CD4-positive, alpha-beta T cell treated with Interleukin-21 for 1 hour (primary cell): ENCODE results near the gene ADGRV1.

Source experiments
- DNase-seq: peaks from one replicate; pipeline ENCODE4 v3.0.0-alpha.2; 2020

Gene ADGRV1, protein sequence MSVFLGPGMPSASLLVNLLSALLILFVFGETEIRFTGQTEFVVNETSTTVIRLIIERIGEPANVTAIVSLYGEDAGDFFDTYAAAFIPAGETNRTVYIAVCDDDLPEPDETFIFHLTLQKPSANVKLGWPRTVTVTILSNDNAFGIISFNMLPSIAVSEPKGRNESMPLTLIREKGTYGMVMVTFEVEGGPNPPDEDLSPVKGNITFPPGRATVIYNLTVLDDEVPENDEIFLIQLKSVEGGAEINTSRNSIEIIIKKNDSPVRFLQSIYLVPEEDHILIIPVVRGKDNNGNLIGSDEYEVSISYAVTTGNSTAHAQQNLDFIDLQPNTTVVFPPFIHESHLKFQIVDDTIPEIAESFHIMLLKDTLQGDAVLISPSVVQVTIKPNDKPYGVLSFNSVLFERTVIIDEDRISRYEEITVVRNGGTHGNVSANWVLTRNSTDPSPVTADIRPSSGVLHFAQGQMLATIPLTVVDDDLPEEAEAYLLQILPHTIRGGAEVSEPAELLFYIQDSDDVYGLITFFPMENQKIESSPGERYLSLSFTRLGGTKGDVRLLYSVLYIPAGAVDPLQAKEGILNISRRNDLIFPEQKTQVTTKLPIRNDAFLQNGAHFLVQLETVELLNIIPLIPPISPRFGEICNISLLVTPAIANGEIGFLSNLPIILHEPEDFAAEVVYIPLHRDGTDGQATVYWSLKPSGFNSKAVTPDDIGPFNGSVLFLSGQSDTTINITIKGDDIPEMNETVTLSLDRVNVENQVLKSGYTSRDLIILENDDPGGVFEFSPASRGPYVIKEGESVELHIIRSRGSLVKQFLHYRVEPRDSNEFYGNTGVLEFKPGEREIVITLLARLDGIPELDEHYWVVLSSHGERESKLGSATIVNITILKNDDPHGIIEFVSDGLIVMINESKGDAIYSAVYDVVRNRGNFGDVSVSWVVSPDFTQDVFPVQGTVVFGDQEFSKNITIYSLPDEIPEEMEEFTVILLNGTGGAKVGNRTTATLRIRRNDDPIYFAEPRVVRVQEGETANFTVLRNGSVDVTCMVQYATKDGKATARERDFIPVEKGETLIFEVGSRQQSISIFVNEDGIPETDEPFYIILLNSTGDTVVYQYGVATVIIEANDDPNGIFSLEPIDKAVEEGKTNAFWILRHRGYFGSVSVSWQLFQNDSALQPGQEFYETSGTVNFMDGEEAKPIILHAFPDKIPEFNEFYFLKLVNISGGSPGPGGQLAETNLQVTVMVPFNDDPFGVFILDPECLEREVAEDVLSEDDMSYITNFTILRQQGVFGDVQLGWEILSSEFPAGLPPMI (N-terminal part only)

DNA sequence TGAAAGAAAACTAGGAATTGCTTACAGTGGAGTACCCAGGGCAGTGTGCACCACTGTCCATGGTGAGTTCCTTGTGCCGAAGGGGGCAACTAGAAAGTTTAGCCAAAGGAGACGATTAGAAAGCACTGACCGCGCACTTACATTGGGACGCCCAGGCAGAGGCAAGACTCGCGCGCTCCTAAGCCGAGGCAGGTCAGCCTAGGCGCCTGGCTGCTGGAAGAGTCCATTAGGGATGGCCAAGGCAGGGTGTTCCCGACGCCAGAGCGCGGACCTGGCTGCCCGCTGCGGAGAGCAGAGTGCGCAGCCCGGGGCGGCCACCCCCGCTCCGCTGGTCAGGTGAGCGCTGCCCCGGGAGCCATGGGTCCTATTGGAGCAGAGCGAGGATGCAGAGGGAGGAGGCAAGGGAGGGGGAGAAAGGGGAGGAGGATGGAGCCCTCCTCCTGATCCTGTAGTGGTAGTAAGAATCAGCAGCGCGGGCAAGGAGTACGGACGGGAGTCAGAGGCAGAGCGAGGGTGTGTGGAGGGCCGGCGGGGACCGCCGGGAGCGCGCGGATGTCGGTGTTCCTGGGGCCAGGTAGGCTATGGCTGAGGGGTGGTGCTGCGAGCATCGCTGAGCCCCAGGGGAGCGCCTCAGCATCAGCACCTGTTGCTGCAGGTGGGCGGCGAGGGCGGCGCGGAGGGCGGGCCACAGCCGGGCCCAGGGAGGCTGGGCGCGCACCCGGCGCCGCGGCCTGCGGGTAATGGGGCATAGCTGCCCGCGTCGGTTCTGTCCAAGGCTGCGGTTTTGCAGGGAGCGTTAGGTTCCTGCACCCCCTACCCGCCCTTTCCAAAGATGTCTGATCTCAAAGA lies at the start of gene ADGRV1:
ADGRV1 (plus strand) TSS at position 454 of the 849 bp plus-strand sequence; CDS start at position 553, 99 bp downstream.
- DNase-seq: no peak

DNA sequence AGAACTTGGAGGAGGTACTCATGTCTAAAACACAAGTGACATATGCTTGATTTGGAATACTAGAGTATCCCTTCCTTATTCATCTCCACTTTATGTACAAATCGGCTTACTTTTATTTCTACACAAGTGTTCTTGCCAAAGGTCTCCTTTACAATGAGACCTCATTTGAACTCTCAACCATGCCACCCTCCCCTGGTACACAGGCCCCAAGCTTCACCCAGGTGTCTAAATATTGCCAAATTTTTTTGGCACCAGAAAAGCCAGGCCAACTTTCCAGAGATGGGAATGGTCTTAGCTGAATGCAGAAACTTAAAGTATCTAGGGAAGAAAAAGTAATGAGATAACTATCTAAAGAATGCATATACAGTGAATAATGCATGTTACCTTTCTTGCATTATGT lies 48.2 kb upstream of the ADGRV1 start:
- DNase-seq: no peak

DNA sequence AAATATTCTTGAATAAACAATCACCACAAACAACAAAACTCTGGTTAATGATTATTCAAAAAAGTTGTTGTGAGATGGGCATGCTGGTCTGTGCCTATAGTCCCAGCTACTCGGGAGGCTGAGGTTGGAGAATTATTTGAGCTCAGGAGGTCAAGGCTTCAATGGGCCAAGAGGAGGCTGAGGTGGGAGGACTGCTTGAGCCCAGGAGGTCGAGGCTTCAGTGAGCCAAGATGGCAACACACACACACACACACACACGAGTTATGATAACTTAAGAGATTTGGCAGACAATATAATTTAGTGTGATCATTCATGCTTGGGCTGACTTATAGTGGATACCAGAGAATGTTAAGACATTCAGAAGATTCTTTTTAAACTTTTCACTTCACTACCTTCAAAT lies 44.1 kb upstream of the ADGRV1 start:
- DNase-seq: no peak

DNA sequence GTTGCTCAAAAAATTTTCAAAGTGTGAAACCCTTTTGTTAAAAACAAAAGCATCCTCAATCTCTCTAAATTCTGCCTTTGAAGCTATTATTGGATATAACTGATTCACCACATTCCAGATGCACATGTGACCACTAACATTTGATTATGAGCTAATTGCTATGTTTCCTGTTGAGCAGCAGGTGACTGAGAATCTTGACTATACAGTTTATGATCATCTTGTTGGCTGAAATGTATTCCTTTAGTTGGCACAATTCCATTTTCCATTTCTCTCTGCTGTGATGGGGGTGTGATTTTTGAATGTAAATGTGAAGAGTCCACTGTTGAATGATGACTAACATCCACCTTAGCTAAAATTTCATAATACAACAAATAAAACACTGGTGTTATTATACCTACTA lies 39.9 kb upstream of the ADGRV1 start:
- no peak for DNase-seq

DNA sequence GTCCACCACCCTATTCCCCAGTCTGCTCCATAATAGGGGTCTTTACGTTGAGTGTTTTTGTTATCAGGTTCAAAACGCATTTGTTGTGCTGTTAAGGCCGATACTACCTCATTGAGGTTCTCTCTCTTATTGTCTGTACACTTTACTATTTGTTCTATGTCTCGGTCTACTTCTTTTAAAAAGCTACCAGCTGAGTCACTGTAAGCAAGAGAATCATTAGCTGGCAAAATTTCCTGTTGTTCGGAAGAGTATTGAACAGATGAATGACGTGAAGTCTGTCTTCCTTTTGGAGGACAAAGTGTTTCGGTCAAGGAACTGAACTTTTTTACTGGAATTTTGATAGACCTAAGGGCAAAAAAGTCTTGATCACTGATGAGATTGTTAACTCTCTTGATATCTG lies 39.5 kb upstream of the ADGRV1 start:
- no peak for DNase-seq

DNA sequence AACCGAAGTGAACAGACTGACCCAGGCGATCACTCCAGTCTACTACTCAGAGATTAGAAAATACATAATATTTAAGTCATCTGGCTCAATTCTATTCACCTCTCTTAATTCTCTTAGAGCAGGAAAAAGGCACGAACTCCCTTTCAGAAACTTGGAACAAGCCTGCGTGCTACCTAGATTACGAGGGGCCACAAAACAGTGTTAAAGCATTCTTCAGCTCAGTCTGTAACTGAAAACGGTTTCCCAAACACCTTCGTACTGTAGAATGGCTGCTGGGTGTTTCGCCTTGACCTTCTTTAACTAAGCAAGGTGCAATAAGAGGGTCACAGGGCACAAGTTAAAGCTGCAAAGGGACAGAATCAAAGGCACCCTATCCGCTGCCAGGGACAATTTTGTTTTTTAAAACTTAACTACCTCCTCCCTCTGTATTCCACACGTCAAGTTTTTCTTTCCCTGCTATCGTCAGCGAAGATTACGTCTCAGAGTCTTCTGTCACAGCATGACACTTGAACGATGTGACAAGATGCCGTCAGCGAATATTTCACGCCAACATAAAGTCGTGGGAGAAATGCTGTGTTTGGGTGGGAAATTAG lies 29.9 kb upstream of the ADGRV1 start:
- DNase-seq: peak; percentile 49

DNA sequence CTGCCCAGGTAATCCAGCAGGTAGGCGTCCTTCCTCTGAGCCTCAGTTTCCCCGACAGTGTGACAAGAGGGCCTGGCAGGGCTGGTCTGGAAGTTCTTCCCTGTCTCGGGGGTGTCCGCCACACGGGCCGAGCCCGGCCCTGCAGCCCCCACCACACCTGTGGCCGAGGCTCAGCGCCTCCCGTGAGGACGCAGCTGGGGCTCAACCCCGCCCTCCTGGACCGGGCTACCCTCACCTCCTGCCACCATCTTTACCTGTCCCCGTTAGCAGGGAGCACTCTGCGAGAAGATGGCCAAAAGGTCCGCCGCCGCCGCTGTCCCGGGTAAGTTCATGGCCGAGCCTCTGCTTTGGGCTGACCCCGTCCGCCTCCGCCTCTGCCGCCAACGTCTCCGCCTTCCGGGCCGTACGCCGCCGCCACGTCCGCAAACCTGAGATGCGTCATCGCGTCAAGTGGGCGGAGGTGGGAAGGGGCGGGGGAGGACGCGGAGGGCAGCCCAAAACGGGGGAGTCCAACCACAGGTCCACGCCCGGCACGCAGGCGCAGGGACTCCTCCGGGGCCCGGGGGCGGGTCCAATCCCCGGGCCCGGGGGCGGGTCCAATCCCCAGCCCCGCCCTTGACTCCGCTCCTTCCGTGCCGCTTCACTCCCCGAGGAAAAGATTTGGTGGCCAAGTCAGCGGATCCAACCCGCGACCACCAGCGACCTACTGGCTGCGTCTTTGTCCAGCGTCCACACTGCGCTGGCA lies 29.2 kb upstream of the ADGRV1 start, which contains the start of gene LYSMD3:
LYSMD3 (minus strand) TSS at position 391 of the 745 bp plus-strand sequence. CDS start 4,295 bp downstream, outside the sequence.
- peak; percentile 96 for DNase-seq

DNA sequence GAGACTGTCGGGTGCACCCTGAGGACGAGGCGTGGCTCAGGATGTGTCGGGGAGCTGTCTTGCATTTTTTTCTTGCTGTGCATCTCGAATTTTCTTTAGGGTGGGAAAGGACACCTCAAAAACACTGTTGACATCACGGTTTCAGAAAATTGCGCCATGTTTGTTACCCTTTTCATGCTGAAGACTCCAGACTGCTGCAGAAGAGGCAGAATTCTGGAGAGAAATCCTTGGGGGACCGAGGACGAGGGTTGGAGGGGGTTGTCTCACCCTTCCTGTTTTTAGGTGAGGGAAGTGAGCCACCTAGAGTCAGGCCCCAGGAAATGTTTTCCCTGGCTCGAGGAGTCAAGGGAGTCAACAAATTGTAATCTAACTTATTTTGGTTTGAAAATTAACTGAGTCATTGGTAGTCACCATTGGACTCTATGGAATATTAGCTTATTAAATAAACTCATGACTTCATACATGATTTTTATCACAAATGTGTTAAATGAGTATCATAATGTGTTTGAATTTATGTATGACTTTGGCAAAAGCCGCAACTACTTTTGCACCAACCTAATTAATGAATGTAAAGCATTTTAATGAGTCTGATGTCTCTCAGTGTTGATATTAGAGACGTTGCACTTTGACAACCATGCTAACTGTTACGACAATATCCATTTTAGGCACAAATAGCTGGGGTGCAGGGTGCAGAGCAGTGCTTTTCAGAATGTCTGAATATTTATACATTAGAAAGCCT lies 28.5 kb upstream of the ADGRV1 start:
- DNase-seq: no peak

DNA sequence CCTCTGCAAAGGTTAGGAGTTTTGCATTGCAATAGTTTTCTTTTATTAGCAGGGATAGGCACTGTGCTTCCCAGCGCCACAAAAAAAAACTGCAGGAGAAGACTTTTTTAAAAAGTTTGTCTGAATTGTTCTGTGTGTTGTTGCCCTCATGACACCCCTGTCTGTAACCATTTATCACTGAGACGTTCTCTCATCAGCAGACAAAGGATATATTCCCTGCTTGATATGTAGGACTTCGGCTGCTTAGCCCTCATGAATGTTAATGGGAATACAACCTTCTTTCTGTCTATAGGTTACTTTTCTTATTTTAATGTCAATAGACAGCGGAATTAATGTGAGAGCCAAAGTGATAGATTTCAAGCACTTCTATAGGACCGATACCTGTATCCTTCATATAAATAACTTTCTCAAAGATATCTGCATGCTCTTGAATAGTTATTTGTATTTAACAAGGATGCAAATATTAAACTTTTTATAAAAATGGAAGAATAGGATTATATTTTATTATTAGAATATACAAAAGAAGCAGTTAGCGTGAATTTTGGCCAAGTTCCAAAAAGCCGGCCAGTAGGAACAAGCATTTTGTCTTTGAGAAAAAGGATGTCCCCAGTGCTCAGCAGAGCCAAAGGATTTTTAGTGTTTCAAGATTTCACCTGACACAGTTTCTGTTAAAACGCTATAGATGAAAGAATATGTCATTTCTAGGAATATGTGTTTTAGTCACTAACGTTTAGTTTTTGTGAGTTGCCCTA lies 27.7 kb upstream of the ADGRV1 start:
- no peak for DNase-seq

DNA sequence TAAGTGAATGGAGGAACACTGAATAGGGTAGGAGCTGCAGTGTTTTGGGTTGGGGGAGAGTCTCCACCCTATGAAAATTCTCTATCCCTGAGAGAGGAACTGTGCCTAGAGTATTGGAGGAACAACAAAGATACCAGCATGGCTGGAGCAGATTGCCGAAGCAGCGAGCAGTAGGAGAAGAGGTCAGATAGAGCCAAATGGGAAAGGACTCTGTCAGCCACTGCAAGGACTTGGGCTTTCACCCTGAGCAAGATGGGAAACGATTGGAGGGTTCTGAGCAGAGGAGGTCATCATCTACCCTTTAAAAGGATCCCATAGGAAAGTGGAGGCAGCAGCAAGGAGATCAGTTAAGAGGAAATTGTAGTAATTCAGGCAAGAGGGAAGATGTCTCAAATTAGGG lies 24.8 kb upstream of the ADGRV1 start:
- DNase-seq: no peak

DNA sequence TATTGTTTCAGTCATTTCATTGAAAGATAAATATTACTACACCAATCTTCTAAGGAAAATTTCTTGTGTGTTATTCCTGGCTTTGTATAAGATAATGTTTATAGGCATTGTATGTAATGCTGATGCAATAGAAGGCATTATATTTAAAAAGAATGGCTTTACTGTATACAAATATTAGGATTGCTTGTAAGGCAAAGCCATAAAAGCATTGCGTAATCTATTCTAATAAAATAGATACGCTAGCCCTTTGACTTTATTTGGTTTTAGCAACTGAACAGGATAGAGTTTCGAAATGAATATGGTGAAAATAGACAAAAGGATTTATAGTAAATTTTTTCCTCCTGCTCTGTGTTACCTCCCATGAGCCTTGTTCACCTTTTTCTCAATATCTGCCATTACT lies 23.7 kb upstream of the ADGRV1 start:
- DNase-seq: no peak

DNA sequence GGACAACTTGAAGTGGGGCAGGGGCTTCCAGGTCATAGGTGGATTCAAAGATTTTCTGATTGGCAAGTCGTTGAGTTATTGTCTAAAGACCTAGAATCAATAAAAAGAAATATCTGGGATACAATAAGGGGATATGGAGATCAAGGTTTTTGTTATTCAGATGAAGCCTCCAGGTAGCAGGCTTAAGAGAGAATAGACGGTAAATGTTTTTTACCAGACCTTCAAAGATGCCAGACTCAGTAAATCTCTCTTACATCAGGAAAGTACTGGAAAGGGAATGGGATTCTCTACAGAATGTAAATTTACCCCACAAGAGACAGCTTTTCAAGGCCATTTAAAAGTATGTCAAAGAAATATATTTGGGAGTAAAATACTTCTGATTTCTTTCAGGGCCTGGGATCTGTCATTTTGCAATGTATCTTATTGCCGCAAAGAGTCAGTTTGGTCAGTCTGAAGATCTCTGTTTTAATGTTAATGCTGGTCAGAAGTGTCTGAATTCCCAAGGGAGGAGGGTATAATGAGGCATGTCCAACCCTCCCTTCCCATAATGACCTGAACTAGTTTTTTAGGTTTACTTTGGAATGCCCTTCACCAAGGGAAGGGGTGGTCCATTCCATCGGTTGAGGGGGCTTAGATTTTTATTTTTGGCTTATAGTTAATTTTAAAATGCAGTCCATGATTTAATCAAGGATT lies 15.6 kb upstream of the ADGRV1 start:
- DNase-seq: no peak

DNA sequence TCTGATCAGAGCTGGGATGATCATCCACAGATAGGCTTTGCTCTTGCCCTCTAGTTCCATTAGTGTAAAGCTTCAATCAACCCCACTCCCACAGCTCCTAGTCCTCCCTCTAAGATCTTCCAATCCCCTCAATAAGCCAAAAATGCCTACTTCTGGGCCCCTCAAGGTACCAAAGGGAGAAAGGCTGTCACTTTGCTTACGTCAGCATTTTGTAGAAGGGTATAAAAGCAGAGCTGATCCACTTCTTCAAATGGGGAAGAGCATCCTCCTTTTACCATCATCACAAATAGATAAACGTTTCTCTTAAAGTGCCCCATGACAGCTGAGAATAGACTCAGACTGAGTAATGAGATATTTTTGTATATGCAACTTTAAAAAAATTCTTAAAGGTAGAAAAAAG lies 13.1 kb upstream of the ADGRV1 start:
- no peak for DNase-seq

DNA sequence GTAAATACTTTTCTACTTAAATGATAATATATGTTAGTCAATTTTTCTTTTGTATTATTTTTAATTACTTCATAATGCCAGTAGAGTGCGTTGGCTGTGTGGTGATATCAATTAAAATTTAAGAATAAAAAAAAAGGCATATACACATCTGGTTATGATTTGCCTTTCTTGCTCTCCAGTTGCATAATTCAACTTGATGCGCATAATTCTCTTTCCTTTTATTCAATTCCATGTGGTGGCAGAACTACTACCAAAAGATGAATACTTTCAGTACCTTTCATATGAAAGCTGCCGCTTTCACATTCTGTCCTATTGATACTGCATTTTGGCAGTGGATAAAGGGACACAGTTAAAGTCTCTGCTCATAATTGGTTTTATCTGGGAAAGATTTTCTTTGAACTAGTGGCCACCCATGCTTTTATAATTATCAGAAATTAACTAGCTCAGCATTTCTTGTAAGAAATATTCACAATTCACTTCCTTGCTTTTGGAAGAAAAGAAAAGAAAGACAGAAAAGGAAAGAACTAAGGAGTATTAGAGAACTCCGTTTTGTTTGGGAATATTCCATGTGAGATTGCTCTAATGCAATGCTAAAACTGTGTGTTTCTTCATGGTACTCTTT lies 12.3 kb upstream of the ADGRV1 start:
- no peak for DNase-seq

DNA sequence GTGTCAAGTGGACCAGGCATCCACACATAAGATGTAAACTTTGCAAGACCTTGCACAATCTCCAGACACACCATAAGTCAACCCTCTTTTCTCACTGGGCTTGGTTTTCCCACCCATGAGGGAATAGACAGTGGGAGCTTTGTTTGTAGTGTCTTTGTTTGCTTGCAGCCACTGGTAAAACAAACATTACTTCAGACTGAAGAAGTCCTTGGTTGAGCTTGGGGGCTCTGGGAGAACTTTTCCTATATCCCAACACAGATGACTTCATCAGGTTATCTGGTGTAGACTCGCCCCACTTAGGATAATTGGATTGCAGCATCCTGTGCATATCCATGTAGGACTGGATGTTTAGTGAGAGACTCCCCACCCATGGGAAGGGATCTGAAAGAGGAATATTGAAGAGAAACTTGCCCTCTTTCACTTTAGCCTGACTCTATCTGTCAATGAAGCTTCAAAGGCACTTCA lies 11.5 kb upstream of the ADGRV1 start:
- DNase-seq: no peak

DNA sequence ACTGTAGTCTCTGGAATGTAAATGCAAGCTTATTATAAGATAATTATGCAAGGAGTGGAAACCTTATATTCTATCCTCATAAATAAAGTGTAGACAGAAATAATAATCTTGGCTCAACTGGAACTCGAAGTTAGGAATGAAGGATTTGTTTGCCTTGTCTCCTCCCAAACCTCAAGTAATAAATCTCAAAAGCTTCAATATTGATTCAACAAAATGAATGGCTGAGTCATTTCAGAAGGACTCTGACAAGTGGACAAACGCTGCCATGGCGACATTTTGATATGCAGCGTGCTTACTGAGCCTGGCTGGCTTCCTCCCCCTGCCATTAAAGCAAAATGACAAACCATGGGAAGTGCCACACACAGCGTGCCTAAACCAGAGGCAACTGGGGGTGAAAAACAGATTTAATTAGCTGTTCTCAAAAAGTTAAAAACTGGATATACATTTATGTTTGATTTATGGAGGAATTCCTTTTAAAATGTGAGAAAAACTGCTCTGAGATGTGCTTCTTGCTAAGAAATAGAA lies 10.5 kb upstream of the ADGRV1 start:
- DNase-seq: no peak

DNA sequence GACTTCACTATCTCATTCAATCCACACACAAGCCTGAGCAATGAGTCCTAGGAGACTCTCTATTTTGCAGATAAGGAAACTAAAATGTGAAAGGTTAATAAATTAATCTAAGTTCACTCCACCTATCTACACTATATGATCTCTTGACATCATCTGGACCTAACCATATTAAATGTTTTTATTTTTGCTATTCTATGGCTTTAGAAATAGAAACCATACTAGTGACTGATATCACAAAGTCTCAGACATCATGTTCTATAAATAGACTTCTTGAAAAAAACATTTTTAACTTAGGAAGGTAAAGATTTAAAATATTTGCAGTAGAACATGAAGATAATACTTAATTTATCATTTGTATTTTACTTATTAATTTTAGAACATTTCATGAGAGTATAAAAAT lies 9.4 kb upstream of the ADGRV1 start:
- DNase-seq: no peak
